ENCODE results near the gene NFATC3. TPM values are rescaled to one million over a fixed set of nuclear protein-coding genes. Genes with fewer than 3 reads are reported as not detected.

Gene NFATC3
- total RNA-seq, 1 donor from 2014 or later = 15.2 TPM

DNA sequence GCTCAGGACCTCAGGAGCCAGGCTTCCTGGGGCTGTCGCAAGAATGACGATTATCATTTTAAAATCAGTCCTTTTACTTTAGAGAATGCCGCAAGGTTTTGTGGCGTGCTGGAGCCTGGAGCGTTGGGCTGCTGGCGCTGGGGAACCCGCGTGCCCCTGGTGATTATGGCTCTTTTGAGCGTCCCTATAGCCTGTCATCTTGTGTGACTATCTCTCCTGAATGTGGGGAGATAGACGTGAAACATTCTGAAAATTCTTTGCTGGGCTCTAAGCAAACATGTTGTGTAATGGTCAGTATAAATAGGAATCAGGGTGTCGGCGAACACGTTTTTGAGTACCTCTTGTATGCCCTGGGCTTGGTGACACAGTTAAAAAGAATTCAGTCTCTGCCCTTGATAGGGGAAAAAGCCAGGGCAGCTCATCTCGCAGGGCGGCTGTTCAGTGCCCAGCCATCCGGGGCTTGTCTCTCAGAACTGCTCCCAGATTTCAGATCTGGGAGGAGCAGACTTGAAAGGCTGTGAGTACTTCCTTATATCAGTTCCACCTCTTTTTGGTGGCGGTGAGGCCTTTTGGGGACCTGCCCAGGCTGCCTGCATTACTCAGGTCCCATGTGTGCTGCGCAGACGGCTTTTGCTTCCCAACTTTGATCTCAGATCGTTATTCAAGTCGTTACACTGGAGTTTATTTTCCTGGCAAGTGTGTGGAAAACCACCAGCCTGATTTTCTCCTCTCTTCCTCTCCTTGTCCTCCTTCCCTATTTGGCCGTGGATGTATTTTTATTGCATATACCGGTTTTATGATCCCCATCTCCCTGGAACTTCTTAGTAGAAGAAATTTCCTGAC, 180.1 kb downstream of the NFATC3 start:
- Histone ChIP-seq H3K36me3 (ENCODE audit: control insufficient read depth, insufficient read depth, low read length) (no peaks in the 10 kb centered on the region), H3K4me3 (ENCODE audit: low read depth, low read length) (peak overlapping the region; percentile 55), H3K27me3 (ENCODE audit: control insufficient read depth, insufficient read depth, low read length) (no peaks in the 10 kb centered on the region)
- TF ChIP-seq, protein P1, sequence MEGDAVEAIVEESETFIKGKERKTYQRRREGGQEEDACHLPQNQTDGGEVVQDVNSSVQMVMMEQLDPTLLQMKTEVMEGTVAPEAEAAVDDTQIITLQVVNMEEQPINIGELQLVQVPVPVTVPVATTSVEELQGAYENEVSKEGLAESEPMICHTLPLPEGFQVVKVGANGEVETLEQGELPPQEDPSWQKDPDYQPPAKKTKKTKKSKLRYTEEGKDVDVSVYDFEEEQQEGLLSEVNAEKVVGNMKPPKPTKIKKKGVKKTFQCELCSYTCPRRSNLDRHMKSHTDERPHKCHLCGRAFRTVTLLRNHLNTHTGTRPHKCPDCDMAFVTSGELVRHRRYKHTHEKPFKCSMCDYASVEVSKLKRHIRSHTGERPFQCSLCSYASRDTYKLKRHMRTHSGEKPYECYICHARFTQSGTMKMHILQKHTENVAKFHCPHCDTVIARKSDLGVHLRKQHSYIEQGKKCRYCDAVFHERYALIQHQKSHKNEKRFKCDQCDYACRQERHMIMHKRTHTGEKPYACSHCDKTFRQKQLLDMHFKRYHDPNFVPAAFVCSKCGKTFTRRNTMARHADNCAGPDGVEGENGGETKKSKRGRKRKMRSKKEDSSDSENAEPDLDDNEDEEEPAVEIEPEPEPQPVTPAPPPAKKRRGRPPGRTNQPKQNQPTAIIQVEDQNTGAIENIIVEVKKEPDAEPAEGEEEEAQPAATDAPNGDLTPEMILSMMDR (IDR thresholded peaks at IDR 0.05; ENCODE audit: insufficient read depth, low read length, poor library complexity, severe bottlenecking) = no peak
- peak; percentile 45 for DNase-seq (ENCODE audit: low read depth)

DNA sequence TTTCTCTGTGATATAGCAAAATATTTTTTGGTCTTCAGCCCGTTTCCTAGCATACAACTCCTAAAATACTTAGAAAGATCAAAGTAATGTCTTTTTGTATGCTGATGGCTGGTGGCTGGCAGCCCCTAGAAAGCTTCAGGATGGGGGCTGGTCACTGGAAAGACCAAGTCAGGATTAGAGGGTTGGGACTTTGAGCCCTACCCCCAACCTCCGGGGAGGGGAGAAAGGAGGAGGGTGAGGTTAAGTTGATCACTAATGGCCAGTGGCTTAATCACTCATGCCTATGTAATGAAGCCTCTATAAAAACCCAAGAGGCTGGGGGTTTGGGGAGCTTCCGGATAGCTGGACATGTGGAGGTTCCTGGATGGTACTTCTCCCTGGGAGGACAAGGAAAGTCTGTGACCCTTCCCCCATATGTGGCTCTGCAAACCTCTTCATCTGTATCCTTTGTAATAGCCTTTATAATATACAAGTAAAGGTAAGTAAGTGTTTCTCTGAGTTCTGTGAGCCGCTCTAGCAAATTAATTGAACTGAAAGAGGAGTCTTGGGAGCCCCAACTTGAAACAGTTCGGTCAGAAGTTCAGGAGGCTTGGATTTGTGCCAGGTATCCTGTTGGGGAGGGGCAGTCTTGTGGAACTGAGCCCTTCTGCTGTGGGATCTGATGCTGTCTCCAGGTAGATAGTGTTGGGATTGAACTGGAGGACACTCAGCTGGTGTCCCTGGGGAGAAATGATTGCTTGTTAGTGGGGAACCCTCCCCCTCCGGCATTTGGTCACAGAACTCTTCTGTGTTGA, 182.6 kb downstream of the NFATC3 start:
- no peak for DNase-seq (ENCODE audit: low read depth)
- H3K4me3 ChIP-seq (ENCODE audit: low read depth, low read length) = no peak overlapping the region
- TF ChIP-seq, protein P1 (IDR thresholded peaks at IDR 0.05; ENCODE audit: insufficient read depth, low read length, poor library complexity, severe bottlenecking) = no peak
- no peaks in the 10 kb centered on the region for H3K27me3 ChIP-seq (ENCODE audit: control insufficient read depth, insufficient read depth, low read length)
- H3K36me3 ChIP-seq (ENCODE audit: control insufficient read depth, insufficient read depth, low read length) = no peaks in the 10 kb centered on the region

DNA sequence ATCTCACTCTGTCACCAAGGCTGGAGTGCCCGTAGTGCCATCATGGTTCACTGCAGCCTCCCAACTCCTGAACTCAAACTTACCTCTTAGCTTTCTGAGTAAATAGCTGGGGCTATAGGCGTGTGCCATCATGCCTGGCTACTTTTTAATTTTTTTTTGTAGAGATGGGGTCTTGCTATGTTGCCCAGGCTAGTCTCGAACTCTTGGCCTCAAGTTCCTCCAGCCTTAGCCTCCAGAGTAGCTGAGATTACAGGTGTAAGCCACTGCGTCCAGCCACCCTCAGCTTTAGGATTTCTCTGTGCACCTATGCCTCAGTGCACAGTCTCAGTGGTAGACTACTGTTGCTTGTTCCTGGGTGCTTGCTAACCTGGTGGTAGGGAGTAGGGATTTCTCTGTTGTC, 184.6 kb downstream of the NFATC3 start:
- Histone ChIP-seq H3K27me3 (ENCODE audit: control insufficient read depth, insufficient read depth, low read length) (no peaks in the 10 kb centered on the region), H3K4me3 (ENCODE audit: low read depth, low read length) (no peak overlapping the region), H3K36me3 (ENCODE audit: control insufficient read depth, insufficient read depth, low read length) (no peaks in the 10 kb centered on the region)
- no peak for DNase-seq (ENCODE audit: low read depth)
- TF ChIP-seq, protein P1 (IDR thresholded peaks at IDR 0.05; ENCODE audit: insufficient read depth, low read length, poor library complexity, severe bottlenecking) = no peak

DNA sequence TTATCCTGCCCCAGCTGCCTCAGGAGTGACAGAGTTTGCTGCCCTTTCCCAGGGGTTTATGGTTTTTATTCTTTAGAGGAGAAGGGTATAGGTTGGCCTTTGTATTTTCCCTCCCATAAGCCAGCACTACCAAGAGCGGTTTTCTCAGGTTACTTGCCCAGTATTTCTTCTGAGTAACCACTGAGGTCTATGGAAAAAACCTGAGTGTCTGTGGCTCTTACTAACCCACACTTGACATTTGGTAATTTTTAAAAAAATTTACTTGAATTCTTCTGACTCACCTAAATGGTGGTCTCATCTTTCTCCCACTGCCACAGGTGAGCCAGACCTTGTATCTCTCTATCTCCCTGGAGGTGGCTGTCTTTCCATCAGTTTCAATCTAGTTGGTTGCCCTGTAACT, 185.2 kb downstream of the NFATC3 start:
- no peaks in the 10 kb centered on the region for H3K27me3 ChIP-seq (ENCODE audit: control insufficient read depth, insufficient read depth, low read length)
- TF ChIP-seq, protein P1 (IDR thresholded peaks at IDR 0.05; ENCODE audit: insufficient read depth, low read length, poor library complexity, severe bottlenecking) = no peak
- no peak for DNase-seq (ENCODE audit: low read depth)
- H3K36me3 ChIP-seq (ENCODE audit: control insufficient read depth, insufficient read depth, low read length) = no peaks in the 10 kb centered on the region
- no peak overlapping the region for H3K4me3 ChIP-seq (ENCODE audit: low read depth, low read length)

DNA sequence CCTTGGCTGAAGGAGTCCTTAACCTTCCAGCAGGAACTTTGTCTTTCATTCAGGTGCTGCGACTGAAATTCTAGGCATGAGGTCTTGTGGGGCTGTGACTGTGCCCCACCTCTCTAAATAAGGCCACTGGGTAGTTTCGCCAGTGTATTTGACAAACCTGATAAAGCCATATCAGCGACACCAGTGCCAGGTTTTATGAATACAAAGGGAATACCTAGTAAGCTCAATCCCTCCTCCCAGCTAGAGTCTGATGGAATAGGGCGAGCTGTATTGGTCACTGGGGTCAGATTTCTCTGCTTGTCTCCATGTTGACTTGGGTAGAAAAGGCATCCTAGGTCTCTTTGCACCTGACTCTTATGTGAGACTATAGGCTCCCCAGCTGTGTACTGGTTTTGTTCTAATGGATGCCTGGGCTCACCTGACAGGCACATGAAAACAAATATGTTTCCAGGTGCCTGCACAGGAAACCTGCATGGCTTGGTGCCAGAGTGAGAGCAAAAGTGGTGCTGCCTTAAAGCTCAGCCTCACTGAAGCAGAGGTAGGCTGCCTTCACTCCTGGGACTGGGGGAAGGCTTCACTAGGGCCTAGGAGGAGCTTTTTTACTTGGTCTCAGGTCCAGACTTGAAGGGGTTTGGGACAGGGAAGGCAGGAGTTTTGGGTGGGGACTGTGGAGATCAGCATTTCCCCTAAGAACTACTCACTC, 187.5 kb downstream of the NFATC3 start:
- H3K4me3 ChIP-seq (ENCODE audit: low read depth, low read length) = no peak overlapping the region
- DNase-seq (ENCODE audit: low read depth) = no peak
- no peaks in the 10 kb centered on the region for H3K36me3 ChIP-seq (ENCODE audit: control insufficient read depth, insufficient read depth, low read length)
- H3K27me3 ChIP-seq (ENCODE audit: control insufficient read depth, insufficient read depth, low read length) = no peaks in the 10 kb centered on the region
- TF ChIP-seq, protein P1 (IDR thresholded peaks at IDR 0.05; ENCODE audit: insufficient read depth, low read length, poor library complexity, severe bottlenecking) = no peak

All from kidney epithelial cell (primary cell).